Measurements from ENCODE around the gene PCBP3. TPM values are rescaled to one million over a fixed set of nuclear protein-coding genes. Genes with fewer than 3 reads are reported as not detected.

PCBP3 gene
- polyA plus RNA-seq, 1 experiment = 1.6 TPM

DNA sequence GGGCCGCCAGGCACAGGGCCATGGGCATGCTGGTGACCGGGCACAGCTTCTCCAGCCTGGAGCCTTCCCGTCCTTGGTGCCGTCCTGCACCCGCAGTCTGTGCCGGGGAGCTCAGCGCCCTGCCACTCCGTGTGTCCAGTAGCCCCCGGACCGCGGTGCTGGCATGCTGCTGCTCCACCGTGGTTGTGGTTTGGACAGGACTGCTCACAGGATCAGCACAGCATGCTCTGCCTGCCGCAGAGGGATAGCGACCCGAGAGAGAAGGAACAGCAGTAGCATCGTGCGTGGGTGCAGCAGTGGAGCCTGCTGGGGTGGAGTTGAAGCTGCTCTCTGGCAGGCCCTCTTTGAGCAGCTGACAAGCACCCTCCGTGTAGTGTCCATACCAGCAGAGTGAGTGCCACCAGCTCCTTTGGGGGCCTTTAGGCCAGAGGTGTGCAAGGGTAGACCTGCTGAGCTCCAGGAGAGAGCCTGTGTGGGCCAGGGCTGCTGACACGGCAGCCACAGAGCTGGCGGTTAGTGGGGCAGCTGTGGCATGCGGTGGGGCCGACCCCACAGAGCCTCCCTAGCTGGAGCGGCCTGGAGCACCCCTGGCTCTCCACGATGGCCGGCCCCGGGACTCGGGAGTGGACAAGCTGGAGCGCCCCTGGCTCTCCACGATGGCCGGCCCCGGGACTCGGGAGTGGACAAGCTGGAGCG is 6.4 kb upstream of the PCBP3 start:
- POLR2A ChIA-PET = no interaction called here
- TF ChIP-seq, protein P1, sequence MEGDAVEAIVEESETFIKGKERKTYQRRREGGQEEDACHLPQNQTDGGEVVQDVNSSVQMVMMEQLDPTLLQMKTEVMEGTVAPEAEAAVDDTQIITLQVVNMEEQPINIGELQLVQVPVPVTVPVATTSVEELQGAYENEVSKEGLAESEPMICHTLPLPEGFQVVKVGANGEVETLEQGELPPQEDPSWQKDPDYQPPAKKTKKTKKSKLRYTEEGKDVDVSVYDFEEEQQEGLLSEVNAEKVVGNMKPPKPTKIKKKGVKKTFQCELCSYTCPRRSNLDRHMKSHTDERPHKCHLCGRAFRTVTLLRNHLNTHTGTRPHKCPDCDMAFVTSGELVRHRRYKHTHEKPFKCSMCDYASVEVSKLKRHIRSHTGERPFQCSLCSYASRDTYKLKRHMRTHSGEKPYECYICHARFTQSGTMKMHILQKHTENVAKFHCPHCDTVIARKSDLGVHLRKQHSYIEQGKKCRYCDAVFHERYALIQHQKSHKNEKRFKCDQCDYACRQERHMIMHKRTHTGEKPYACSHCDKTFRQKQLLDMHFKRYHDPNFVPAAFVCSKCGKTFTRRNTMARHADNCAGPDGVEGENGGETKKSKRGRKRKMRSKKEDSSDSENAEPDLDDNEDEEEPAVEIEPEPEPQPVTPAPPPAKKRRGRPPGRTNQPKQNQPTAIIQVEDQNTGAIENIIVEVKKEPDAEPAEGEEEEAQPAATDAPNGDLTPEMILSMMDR (IDR thresholded peaks at IDR 0.05; ENCODE audit: low read depth, low read length) = no peak
- Histone ChIP-seq H3K27me3 (ENCODE audit: control insufficient read depth, insufficient read depth, low read length) (peaks cover 13% of the 10 kb centered on the region), H3K4me3 (ENCODE audit: low read depth, low read length) (no peak overlapping the region), H3K27ac (ENCODE audit: low read depth, low read length) (no peak overlapping the region), H3K9me3 (ENCODE audit: control insufficient read depth, insufficient read depth, low read length) (peaks cover 37% of the 10 kb centered on the region)
- DNase-seq (ENCODE audit: low read depth, low spot score) = no peak
- CTCF ChIA-PET = no interaction called here

DNA sequence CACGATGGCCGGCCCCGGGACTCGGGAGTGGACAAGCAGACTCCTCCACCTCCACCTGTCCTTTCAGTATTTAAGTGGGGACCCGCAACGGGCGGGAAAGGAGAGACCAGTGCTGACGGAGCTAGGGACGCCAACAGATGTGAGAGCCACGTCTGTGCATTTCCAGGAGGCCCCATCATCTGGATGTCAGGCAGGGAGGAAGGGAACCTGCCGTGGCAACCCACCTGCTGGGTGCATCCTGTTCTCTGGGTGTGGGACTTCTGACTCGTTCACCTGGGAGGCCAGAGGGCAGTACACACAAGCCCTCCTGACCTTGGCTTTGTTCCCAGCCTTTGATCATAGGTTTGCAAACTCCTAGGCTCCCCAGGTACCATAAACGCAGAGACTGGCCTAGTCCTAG is 5.6 kb upstream of the PCBP3 start:
- TF ChIP-seq, protein P1 (IDR thresholded peaks at IDR 0.05; ENCODE audit: low read depth, low read length) = no peak
- H3K27ac ChIP-seq (ENCODE audit: low read depth, low read length) = no peak overlapping the region
- no peak for DNase-seq (ENCODE audit: low read depth, low spot score)
- POLR2A ChIA-PET = no interaction called here
- CTCF ChIA-PET = no interaction called here
- no peak overlapping the region for H3K4me3 ChIP-seq (ENCODE audit: low read depth, low read length)
- H3K27me3 ChIP-seq (ENCODE audit: control insufficient read depth, insufficient read depth, low read length) = peaks cover 13% of the 10 kb centered on the region
- peaks cover 36% of the 10 kb centered on the region for H3K9me3 ChIP-seq (ENCODE audit: control insufficient read depth, insufficient read depth, low read length)

DNA sequence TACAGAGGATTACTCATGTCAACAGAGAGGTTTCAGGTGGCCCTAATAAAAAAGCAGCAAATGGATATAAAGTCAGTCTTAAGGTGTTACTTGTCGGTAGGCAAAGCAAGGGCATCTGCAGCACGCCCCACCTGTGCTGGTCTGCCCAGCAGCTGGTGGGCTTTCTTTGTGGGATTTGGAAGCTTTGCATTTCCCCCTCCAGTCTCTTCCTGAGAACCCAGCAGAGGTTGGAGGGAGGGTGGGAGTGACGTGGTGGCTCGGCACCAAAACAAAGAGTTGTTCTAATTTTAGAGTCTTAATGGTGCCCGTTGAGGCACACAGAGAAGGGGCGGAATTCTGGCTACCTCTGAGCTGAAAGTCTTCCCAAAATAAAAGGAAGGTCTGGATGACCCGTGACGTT is 4.8 kb upstream of the PCBP3 start:
- no peak overlapping the region for H3K27ac ChIP-seq (ENCODE audit: low read depth, low read length)
- POLR2A ChIA-PET = no interaction called here
- peaks cover 33% of the 10 kb centered on the region; the same call in 1 of the 2 replicates for H3K9me3 ChIP-seq (ENCODE audit: control insufficient read depth, insufficient read depth, low read length)
- no peak for DNase-seq (ENCODE audit: low read depth, low spot score)
- TF ChIP-seq, protein P1 (IDR thresholded peaks at IDR 0.05; ENCODE audit: low read depth, low read length) = no peak
- no peak overlapping the region for H3K4me3 ChIP-seq (ENCODE audit: low read depth, low read length)
- peaks cover 13% of the 10 kb centered on the region for H3K27me3 ChIP-seq (ENCODE audit: control insufficient read depth, insufficient read depth, low read length)
- CTCF ChIA-PET = interaction anchor here (0.7 kb wide), 1 partner anchor 182 kb away, joined by 4 read pairs; no protein-coding TSS in a partner anchor

DNA sequence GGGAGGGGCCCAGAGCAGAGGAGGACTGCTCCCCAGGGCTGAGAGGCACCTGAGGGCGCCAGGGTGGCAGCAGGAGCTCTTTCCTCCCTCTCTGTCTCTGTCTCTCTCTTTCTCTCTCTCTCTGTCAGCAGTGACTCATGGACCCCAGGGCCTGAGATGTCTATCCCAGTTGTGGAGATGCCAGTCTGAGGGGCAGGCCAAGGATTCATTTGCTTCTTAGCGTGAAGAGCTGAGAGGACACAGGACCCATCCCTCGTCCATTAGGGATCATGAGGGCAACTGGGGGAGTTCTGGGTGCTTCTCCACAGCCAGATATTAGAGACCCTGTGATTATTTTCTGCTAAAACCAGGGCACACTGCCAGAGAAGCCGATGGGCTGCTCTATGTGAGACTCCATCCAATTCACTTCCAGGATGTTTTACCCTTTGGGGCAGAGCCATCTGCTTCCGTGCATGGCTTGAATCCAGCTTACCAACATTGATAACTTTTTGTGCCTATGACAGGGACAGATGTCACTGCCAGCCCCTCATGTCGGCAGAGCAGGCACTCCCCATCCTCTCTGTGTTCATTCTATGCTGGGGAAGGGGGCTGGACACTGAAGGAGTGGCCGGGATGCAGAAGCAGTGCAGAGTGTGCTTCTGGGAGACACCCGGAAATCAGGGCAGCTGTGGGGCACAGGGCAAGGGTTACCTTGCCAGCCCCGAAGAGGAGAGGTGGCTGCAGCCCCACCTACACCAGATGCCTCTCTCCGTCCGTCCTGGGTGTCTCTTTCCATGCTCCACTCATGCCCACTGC is 4.1 kb upstream of the PCBP3 start:
- ChIA-PET CTCF (interaction anchor here (0.7 kb wide), 1 partner anchor 182 kb away, joined by 4 read pairs; no protein-coding TSS in a partner anchor), POLR2A (no interaction called here)
- TF ChIP-seq, protein P1 (IDR thresholded peaks at IDR 0.05; ENCODE audit: low read depth, low read length) = no peak
- no peak overlapping the region for H3K4me3 ChIP-seq (ENCODE audit: low read depth, low read length)
- H3K9me3 ChIP-seq (ENCODE audit: control insufficient read depth, insufficient read depth, low read length) = peaks cover 30% of the 10 kb centered on the region; the same call in 1 of the 2 replicates
- H3K27ac ChIP-seq (ENCODE audit: low read depth, low read length) = no peak overlapping the region
- peaks cover 15% of the 10 kb centered on the region for H3K27me3 ChIP-seq (ENCODE audit: control insufficient read depth, insufficient read depth, low read length)
- DNase-seq (ENCODE audit: low read depth, low spot score) = no peak
